Motor neuron (in vitro differentiated cells): ENCODE measurements around the gene ST6GAL1. TPM values are rescaled to one million over a fixed set of nuclear protein-coding genes. Genes with fewer than 3 reads are reported as not detected.

Experiments
- ATAC-seq, 8 experiments: fragments of 200-7000 bp; cut with Tn5 transposase; replicated peaks in 6 of 8; 2 replicates each; pipeline ENCODE4 v1.8.0; 2021; ENCODE audit warnings: mild to moderate bottlenecking in 8 of 8, moderate library complexity in 8 of 8
- H3K27ac ChIP-seq, 2 donors: fragments of 250-450 bp; sonication (Bioruptor Pico); 2 replicates each; pipeline ENCODE4 v1.9.0; 2021; ENCODE audit warnings: antibody characterized with exemption in 2 of 2, mild to moderate bottlenecking in 2 of 2, moderate library complexity in 1 of 2
- H3K4me1 ChIP-seq, 2 donors: fragments of 250-450 bp; sonication (Bioruptor Pico); replicated peaks in 1 of 2; 2 replicates each; pipeline ENCODE4 v1.6.1; 2021; ENCODE audit warnings: antibody characterized with exemption in 2 of 2, mild to moderate bottlenecking in 2 of 2, moderate library complexity in 1 of 2
- H3K4me3 ChIP-seq, 5 donors: fragments of 250-450 bp; sonication (Bioruptor Pico); 2 replicates each; pipeline ENCODE4 v1.9.0; 2021; ENCODE audit warnings: antibody characterized with exemption in 5 of 5, mild to moderate bottlenecking in 5 of 5, moderate library complexity in 4 of 5
- WGBS, 10 experiments: fragments of 450-650 bp; shearing (Covaris generic); methylation state at CpG; one replicate each; pipeline ENCODE4 v1.0.0; 2022; 5-methylcytosine and 5-hydroxymethylcytosine counted together
- in situ Hi-C, 9 experiments: fragments of 400-800 bp; cut with MboI; loops; one replicate each; pipeline ENCODE4 v1.15.0; 2021; ENCODE audit warnings: low sequenced_read_pairs in 9 of 9, low pct_unique_long_range_greater_than_20kb in 2 of 9; ENCODE audit not compliant: unreplicated experiment in 9 of 9
- total RNA-seq, 8 experiments: library from RNA; unstranded; fragments of 300-600 nt; gene quantifications; 2 replicates each; pipeline versions ENCODE4 v1.2.3 to v1.2.4, GENCODE V29; 2022

ST6GAL1 gene
- total RNA-seq, 8 experiments from 2014 or later: 0.71 to 32.9 (median 18.6) TPM

- peaks cover 10 to 42% of the 10 kb centered on the region in 2 donors for H3K4me1 ChIP-seq
- no peak overlapping the region for H3K27ac ChIP-seq
- no peak overlapping the region for H3K4me3 ChIP-seq
- in situ Hi-C loops: no loop called here
- WGBS, 10 experiments: 60 to 100% (median 100%) methylated on average over 1 to 3 of the region's 3 CpGs; no CpG with 5 or more reads in 3 of the 10 experiments
- peak in 5 of 8 experiments; percentile 93 to 98 (median 96) for ATAC-seq
These were observed 8.7 kb upstream of the ST6GAL1 start for GRCh38 chr3:186921578-186921977.

DNA sequence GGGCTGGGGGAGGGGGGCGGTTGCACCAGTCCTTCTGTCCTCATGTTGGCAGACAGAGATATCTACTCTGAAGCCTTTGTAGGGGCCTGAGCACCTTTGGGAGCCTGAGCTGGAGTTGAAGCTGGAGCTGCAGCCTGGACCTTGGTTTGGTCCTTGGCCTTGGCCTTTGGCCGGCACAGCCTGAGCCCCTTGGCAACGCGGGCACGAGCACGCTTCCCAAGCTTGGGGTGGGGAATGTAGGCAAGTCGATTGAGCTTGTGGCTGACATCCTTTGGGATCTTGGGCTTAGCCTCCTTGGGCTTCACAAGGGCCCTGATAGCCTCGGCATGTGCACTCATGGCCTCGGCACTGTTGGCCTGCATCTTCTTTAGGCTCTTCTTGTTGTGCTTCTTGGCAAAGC, 8.1 kb upstream of the ST6GAL1 start:
- no peak for ATAC-seq
- Histone ChIP-seq H3K4me1 (peaks cover 10 to 39% of the 10 kb centered on the region in 2 donors), H3K4me3 (no peak overlapping the region), H3K27ac (no peak overlapping the region)
- WGBS, 10 experiments: 60 to 100% (median 94%) methylated on average over 1 to 5 of the region's 9 CpGs; no CpG with 5 or more reads in 6 of the 10 experiments
- in situ Hi-C loops: no loop called here

DNA sequence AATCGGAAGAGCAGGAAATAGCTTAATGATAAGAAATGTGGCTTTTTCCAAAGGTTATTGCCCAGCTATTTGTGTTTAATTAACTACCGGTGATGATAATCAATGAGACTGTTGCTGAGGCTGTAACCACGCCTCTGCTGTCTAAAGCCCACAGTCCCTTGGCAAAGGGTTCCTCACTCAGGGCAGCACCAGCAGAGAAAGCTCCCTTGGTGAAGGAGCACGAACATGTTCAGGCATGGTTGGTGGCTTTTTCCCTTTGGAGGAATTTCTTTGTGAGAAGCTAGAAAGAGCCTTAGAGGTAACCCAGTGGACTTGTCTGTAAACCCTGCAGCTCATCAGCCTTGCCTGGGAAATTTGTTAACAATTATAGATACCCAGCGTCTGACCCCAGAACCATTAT, 7.5 kb upstream of the ST6GAL1 start:
- Histone ChIP-seq H3K4me1 (peaks cover 10 to 33% of the 10 kb centered on the region in 2 donors), H3K27ac (no peak overlapping the region), H3K4me3 (no peak overlapping the region)
- 36 to 100% (median 93%) methylated on average over 2 to 5 of the region's 5 CpGs; no CpG with 5 or more reads in 2 of the 10 experiments for WGBS, 10 experiments
- ATAC-seq: no peak
- in situ Hi-C loops: no loop called here

- no peak for ATAC-seq
- in situ Hi-C loops: no loop called here
- Histone ChIP-seq H3K4me3 (no peak overlapping the region), H3K27ac (no peak overlapping the region), H3K4me1 (peaks cover 10 to 30% of the 10 kb centered on the region in 2 donors)
- 33 to 100% (median 85%) methylated on average over 1 to 2 of the region's 3 CpGs; no CpG with 5 or more reads in 6 of the 10 experiments for WGBS, 10 experiments
These were observed 7.1 kb upstream of the ST6GAL1 start for GRCh38 chr3:186923241-186923640.

- ATAC-seq: no peak
- Histone ChIP-seq H3K4me1 (peaks cover 9 to 22% of the 10 kb centered on the region in 2 donors), H3K4me3 (no peak overlapping the region), H3K27ac (no peak overlapping the region)
- in situ Hi-C loops: no loop called here
- WGBS, 10 experiments: no CpG with 5 or more reads among the region's 1 CpG
These were observed 4.5 kb upstream of the ST6GAL1 start for GRCh38 chr3:186925826-186926225.

GRCh38 chr3:186929186-186929585, 1.1 kb upstream of the ST6GAL1 start:
- WGBS, 10 experiments: 49 to 100% (median 89%) methylated on average over 1 to 5 of the region's 5 CpGs; no CpG with 5 or more reads in 1 of the 10 experiments
- in situ Hi-C loops: no loop called here
- no peak overlapping the region for H3K4me3 ChIP-seq
- H3K4me1 ChIP-seq: peaks cover 11 to 18% of the 10 kb centered on the region in 2 donors
- H3K27ac ChIP-seq: no peak overlapping the region
- ATAC-seq: no peak

- WGBS, 10 experiments: 0 to 90% (median 69%) methylated on average over 1 to 6 of the region's 12 CpGs; no CpG with 5 or more reads in 2 of the 10 experiments
- in situ Hi-C loops: no loop called here
- H3K27ac ChIP-seq: no peak overlapping the region
- H3K4me1 ChIP-seq: peaks cover 11 to 18% of the 10 kb centered on the region in 2 donors
- H3K4me3 ChIP-seq: peak overlapping the region; percentile 64 to 93 (median 83)
- no peak for ATAC-seq
These were observed 641 bp upstream of the ST6GAL1 start for GRCh38 chr3:186929685-186930084.

DNA sequence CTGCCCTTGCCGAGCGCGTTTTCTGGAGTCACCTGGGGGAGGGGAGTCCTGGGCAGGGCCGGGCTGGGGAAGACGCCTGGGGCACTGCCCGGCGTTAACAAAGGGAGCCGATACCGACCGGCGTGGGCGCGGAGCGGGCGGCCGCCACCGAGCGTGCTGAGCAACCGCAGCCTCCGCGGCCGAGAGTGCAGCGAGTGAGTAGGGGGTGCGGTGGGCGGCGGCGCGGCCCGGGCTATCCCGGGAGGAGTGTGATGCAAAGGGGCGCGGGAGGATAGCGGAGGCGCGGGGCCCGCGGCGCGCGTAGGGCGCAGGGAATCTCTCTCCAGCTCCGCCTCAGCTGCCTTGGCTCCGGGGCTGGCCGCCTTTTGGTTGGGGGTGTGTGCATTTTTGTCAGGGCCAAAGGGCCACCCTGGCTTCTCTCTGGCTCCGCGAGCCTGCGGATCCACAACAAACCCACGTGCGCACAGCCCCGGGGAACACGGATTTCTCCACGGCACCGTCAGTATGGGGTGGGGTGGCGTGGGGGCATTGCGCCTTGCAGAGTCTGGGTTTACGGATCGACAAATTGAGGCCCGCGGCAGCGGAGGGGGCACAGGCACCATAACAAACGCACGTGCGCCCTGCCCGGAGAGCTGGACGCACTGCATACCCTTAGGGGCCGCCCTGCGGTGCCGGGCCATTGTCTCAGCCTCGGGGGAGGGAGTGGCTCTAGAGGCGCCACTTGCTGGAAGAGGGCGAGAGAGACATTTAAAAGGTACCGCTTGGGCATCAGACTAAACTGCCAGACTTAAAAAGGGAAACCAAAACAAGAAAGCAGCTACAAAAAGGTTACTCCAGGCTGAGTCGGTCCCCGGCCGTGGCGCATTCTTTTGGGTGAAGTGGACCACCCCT, 560 bp downstream of the ST6GAL1 start:
- in situ Hi-C loops: no loop called here
- Histone ChIP-seq H3K27ac (peak overlapping the region; percentile 31 to 87), H3K4me3 (peak overlapping the region; percentile 64 to 93 (median 83))

DNA sequence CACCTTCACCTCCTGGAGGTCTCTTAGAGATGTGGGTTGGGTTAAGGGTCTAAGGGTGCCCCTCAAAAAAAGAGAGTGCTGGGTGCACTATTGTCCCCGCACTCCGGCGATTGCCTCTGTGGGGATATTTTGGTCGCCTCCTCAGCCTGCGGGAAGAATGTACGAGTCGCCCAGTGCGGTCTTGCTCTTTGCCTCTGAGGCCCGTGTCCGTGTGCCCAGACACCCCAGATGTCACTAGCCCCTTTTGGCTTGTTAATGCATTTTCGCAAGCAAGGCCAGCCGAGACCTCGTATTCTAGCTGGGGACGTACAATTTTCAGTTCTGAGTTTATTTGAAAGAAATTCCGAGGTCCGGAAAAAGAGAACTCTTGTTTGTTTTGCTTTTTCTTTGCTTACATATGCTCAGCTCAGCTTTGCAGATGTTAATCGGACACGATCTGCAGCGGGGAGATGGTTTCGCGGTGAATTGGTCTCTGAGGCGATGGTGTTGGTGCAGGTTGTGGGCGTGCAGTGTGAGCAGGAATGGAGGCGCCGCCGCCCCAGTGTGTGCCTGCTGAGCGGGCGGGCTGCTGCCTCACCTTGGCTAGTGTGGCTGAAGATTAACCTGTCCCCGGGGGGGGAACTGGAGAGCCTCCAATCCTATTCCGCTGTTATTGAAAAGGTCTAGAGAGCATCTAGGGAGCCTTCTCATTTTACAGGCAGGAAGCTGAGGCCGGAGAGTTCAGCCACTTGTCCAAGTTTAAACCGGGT, 1.4 kb downstream of the ST6GAL1 start:
- in situ Hi-C loops: no loop called here
- 0 to 8% (median 2%) methylated on average over 1 to 26 of the region's 32 CpGs; no CpG with 5 or more reads in 1 of the 10 experiments for WGBS, 10 experiments
- Histone ChIP-seq H3K27ac (peak overlapping the region; percentile 11 to 48), H3K4me3 (peak overlapping the region; percentile 64 to 93 (median 83)), H3K4me1 (peaks cover 21 to 22% of the 10 kb centered on the region in 2 donors)
- peak; percentile 8 to 41 (median 35) for ATAC-seq

More for the DNA sequence above, 560 bp downstream of the ST6GAL1 start:
- H3K4me1 ChIP-seq: peaks cover 14% of the 10 kb centered on the region in 2 donors
- peak; percentile 50 to 80 (median 74) for ATAC-seq
- 0 to 5% (median 2%) methylated on average over 1 to 11 of the region's 76 CpGs; no CpG with 5 or more reads in 6 of the 10 experiments for WGBS, 10 experiments

GRCh38 chr3:186932281-186933181, 2.2 kb downstream of the ST6GAL1 start:
- 20 to 88% (median 50%) methylated on average over 2 to 12 of the region's 15 CpGs for WGBS, 10 experiments
- peaks cover 21 to 28% of the 10 kb centered on the region in 2 donors for H3K4me1 ChIP-seq
- ATAC-seq: no peak
- in situ Hi-C loops: no loop called here
- no peak overlapping the region for H3K27ac ChIP-seq
- peak overlapping the region; percentile 64 to 93 (median 83) for H3K4me3 ChIP-seq

GRCh38 chr3:186933816-186934215, 3.5 kb downstream of the ST6GAL1 start:
- Histone ChIP-seq H3K27ac (no peak overlapping the region), H3K4me3 (no peak overlapping the region), H3K4me1 (peaks cover 28 to 36% of the 10 kb centered on the region in 2 donors)
- no peak for ATAC-seq
- 72 to 96% (median 89%) methylated on average over 2 to 4 of the region's 4 CpGs; no CpG with 5 or more reads in 5 of the 10 experiments for WGBS, 10 experiments
- in situ Hi-C loops: no loop called here

- in situ Hi-C loops: no loop called here
- Histone ChIP-seq H3K4me3 (no peak overlapping the region), H3K4me1 (peaks cover 30 to 37% of the 10 kb centered on the region in 2 donors), H3K27ac (no peak overlapping the region)
- ATAC-seq: no peak
- WGBS, 10 experiments: 64 to 100% (median 90%) methylated on average over 2 to 6 of the region's 6 CpGs; no CpG with 5 or more reads in 2 of the 10 experiments
These were observed 4.8 kb downstream of the ST6GAL1 start for GRCh38 chr3:186935133-186935532.
